ENCODE measurements around the gene INTS2.

DNA sequence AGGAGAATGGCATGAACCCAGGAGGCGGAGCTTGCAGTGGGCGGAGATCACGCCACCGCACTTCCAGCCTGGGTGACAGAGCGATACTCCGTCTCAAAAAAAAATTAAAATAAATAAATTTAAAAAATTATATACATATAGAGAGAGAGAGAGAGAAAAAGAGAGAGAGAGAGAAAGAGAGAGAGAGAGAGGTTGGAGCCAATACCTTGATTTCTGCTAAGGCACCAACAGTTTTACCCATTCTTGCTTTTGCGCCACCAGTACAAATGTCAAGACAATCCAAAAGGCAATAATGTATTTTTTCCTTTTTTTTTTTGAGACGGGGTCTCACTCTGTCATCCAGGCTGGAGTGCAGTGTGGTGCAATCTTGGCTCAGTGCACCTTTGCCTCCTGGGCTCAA, 81.7 kb downstream of the INTS2 start:
- TF ChIP-seq, protein P1, sequence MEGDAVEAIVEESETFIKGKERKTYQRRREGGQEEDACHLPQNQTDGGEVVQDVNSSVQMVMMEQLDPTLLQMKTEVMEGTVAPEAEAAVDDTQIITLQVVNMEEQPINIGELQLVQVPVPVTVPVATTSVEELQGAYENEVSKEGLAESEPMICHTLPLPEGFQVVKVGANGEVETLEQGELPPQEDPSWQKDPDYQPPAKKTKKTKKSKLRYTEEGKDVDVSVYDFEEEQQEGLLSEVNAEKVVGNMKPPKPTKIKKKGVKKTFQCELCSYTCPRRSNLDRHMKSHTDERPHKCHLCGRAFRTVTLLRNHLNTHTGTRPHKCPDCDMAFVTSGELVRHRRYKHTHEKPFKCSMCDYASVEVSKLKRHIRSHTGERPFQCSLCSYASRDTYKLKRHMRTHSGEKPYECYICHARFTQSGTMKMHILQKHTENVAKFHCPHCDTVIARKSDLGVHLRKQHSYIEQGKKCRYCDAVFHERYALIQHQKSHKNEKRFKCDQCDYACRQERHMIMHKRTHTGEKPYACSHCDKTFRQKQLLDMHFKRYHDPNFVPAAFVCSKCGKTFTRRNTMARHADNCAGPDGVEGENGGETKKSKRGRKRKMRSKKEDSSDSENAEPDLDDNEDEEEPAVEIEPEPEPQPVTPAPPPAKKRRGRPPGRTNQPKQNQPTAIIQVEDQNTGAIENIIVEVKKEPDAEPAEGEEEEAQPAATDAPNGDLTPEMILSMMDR (IDR thresholded peaks at IDR 0.05): no peak
- no peak for TF ChIP-seq POLR2A (IDR thresholded peaks at IDR 0.05)

Data from adrenal gland (tissue), 5 donors.